Measurements from ENCODE around the gene MATN1.

DNA sequence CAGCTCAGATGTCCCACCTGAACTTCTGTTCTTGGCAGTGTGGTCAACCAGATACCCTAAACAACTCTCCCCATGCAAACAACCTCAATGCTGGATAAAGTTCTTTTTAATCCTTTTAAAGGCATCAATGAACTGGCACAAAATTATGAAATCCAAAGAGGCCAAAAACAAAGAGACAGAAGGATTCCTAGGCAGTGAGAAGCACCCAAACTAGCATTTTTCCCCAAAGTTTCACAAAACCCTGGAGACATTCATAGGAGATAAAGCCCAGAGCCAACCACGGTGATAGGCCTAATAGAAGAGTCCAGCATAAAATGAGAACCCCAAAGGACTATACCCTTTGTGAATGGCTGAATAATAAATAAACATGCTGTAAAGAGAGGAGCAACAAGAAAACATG is 50.7 kb downstream of the MATN1 start:
- TF ChIP-seq CTCF (optimal IDR thresholded peaks at IDR 0.05 in 1 of 3, IDR thresholded peaks at IDR 0.05 in 1 of 3, conservative IDR thresholded peaks at IDR 0.05 in 1 of 3; ENCODE audit: extremely low read depth in 1 of 3, insufficient read depth in 2 of 3, low read length in 3 of 3) (no peak), EZH2 (IDR thresholded peaks at IDR 0.05; ENCODE audit: low read length) (no peak)

Measured in keratinocyte (primary cell).